HG02610 (cell line): ENCODE measurements around the gene COX19.

ENCODE experiments used
- ATAC-seq: cut with Tn5 transposase; IDR thresholded peaks from one replicate; pipeline ENCODE4 v1.9.1; 2021; ENCODE audit warnings: mild to moderate bottlenecking, moderate library complexity; ENCODE audit not compliant: unreplicated experiment

COX19 gene

GRCh38 chr7:979886-980571 is 4.7 kb upstream of the COX19 start:
- no peak for ATAC-seq

DNA sequence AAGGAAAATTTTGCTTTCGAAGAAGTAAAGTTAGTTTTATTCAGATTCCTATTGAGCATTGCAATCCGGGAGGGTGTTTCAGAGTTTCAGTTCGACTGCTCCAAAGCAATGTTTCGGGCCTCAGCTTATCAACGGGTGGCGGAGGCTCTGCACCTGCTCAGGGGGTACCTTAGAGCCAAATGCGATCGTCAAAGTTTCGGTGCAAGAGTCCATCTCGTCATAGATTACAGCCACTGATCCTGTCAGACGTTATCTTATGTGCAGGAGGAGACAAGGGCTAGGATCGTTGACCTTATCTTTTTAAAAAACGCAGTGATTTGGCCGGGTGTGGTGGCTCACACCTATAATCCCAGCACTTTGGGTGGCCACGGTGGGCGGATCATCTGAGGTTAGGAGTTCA is 3.8 kb upstream of the COX19 start:
- ATAC-seq, result no peak

DNA sequence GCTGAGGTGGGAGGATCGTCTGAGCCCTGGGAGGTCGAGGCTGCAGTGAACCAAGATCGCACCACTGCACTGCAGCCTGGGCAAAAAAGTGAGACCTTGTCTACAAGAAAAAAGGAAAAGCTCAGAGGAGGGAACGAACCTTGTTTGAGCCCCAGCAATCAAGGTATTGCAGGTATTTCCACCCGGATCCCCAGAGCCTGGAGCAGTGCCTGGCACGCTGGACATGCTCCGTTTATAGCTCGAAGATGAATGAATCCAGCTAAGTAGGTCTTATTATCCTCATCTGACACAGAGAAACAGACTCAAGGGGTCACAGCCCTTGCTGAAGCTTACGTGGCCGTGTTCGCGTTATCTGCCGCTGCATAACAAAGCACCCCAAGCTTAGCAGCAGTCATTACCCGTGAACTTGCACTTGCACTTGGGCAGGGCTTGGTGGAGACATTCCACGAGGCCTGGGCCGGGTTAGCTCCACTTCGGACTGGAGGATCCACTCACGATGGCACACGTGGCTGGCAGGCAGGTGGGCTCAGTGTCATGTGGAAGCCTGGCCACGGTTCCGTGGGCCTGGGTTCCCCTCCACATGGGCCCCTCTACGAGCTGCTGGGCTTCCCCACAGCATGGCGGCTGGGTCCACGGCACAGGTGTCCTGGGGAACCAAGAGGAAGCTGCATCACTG is 3.2 kb upstream of the COX19 start:
- no peak for ATAC-seq

GRCh38 chr7:978049-978346 is 2.6 kb upstream of the COX19 start:
- ATAC-seq, result no peak

DNA sequence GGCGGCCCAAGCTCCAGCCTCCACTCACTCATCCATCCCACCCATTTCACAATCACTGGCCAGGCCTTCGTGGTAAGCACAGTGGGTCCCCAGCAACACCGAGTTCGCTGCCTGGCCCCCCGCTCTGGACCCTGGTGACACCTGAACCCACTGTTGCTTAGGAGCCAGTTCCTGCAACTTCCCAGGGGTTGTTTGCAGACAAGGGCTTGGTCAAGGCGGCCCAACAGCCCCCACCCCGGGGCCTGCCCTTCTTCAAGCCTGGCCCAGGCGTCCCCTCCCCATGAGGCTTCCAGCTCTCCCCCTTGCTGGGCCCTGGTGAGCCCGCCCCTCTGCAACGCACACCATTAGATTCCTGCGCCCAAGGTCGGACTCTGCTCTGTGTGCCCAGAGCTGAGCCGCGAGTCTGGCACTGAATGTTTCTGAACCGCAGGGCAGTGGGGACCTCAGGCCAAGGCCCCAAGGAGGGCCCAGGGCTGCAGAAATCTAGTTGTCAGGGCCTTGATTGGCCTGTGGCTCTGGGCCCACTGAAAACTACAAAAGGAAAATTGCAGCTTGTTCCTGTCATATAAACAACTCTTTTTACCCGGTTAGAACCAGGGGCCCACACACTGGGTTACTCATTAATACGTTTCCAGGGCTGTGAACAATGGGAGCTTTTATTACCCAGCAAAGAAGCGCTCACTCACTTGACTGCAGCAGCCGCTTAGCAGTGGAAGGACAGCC is 2.1 kb upstream of the COX19 start:
- peak; percentile 30 for ATAC-seq

DNA sequence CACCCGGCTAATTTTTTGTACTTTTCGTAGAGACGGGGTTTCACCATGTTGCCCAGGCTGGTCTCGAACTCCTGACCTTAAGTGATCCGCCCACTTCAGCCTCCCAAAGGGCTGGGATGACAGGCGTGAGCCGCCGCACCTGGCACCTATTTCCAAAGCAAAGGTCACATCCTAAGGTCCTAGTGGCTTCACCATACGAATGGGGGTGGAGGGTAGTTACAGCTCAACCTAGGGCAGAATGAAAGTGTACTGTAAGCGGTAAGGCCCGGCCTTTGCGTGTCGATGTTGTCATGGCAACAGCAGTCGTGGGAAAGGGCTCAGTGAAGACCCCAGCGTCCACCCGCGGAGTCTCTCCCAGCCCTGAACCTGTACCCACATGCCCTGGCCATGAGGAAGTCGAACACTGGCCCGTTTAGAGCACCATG is 1.6 kb upstream of the COX19 start:
- ATAC-seq, result no peak

DNA sequence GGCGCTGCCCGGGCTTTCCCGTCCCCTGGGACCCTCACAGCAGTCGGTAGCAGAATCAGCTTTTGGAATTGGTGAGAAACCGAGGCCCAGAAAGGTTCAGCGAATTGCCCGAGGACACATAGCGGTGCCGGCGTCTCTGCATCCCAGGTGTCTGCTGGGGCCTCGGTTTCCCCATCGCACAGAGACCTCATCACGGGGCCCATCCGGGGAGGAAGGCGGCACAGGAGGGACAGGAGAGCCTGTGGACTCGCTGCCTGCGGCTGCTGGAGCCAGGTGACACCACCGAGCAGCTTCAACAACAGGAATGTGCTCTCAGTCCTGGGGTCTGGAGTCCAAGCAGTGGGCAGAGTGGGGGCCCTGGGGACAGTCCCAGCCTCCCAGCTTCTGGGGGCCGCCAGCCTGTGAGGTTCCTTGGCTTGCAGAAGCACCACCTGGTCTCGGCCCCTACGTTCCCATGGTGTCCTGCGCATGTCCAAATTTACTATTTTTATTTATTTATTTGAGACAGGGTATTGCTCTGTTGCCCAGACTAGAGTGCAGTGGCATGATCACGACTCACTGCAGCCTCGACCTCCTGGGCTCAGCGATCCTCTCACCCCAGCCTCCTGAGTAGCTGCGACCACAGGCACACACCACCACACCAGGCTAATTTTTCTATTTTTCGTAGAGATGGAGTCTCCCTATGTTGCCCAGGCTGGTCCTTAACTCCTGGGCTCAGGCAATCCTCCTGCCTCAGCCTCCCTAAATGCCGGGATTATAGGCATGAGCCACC is 539 bp upstream of the COX19 start:
- ATAC-seq, result no peak

DNA sequence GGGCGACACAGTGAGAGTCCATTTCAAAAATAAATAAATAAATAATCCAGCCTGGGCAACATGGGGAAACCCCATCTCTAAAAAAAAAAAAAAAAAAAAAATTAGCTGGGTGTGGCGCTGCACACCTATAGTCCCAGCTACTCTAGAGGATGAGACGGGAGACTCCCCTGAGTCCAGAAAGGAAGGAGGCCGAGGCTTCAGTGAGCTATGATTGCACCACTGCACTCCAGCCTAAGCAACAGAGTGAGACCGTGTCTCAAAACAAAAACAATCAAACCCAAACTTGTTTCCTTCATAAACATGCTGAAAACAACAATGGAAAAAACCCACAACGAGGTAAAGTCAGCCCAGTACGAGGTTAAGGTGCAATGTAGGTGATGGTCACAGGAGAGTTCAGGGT is 1.2 kb downstream of the COX19 start:
- ATAC-seq, result no peak

DNA sequence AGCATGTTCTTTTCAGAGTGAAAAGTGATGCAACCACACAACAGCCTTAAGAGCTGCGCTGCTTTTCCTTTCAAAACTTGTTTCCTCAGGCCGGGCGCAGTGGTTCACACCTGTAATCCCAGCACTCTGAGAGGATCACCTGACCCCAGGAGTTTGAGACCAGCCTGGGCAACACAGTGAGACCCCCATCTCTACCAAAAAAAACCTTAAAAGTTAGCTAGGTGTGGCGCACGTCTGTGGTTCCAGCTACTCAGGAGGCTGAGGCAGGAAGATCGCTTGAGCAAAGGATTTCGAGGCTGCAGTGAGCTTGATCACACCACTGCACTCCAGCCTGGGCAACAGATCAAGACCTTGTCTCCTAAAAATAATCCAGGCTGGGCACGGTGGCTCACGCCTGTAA is 2.0 kb downstream of the COX19 start:
- no peak for ATAC-seq

DNA sequence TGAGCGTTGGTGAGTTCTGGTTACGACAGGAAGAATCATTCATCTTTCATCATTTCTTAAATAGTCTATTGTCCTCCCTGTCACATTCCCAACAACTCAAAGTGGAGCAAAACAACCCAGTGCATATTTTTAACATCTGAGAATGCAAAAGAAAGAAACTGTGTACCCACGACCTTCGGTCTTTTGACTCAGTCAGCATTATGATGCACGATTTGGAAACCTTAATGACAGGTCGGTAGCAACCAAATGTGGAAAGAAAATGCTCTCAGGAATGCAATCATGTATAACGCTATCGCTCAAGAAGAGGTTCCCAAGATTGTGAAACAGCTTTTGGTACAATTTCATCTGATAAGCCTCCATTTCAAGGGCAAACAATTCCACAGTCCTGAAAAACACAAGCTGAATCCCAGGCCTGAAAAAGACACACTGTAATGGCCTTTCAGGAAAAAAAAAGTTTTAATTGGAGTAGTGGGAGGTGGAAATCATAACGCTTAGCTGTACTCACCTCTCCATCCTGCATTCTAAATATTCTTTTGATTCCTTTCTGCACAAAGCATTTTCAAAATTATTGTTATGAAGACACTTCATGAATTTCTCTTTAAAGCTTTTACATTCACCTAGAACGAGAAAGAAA is 2.6 kb downstream of the COX19 start:
- no peak for ATAC-seq

- ATAC-seq, result no peak
These were observed 3.2 kb downstream of the COX19 start for GRCh38 chr7:972110-972509.

DNA sequence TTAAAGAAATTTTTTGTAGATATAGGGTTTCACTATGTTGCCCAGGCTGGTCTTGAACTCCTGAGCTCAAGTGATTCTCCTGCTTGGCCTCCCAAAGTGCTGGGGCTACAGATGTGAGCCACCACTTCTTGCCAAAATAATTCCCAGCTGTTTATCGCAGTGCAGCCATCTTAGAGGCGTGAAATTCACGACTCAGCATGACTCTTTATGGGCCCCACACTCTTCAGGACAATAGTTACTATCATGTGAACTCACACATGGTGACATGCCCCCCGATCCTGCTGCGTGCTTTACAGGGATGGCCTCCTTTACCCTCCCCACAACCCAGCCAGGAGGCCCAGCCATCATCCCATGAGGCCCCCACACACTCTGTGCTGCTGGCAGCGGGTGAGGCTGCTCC is 4.6 kb downstream of the COX19 start:
- no peak for ATAC-seq

GRCh38 chr7:969403-969802 is 5.9 kb downstream of the COX19 start:
- no peak for ATAC-seq

GRCh38 chr7:968205-969105 is 6.9 kb downstream of the COX19 start:
- no peak for ATAC-seq

- ATAC-seq, result no peak
These were observed 7.8 kb downstream of the COX19 start for GRCh38 chr7:967361-968082.

DNA sequence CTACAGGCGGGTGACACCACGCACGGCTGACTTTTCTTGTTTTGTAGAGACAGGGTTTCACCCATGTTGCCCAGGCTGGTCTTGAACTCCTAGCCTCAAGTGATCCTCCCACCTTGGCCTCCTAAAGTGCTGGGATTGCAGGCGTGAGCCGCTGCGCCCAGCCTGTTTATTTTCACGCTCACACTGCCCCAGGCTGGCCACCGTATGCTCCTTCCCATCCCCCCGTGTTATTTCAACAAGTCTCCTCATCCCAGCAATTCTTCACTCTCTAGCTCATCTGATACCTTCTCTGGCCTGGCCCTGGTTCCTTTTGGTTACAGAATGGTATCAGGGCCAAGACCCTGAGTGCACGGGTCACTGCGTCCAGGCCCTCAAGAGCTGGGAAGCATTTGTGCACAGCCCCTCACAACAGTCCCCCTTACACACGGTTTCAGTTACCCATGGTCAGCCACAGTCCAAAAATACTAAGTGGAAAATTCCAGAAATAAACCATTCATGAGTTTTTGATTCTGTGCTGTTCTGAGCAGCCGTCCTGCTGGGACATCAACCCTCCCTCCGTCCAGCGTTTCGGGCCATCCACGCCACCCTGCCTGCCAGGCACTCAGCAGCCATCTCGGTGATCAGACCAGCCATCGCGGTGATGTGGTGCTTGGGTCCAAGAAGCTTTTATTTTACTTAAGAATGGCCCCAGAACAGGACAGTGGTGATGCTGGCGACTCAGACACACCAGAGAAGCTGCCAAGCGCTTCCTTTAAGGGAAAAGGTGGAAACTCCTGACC is 8.9 kb downstream of the COX19 start:
- ATAC-seq, result no peak

DNA sequence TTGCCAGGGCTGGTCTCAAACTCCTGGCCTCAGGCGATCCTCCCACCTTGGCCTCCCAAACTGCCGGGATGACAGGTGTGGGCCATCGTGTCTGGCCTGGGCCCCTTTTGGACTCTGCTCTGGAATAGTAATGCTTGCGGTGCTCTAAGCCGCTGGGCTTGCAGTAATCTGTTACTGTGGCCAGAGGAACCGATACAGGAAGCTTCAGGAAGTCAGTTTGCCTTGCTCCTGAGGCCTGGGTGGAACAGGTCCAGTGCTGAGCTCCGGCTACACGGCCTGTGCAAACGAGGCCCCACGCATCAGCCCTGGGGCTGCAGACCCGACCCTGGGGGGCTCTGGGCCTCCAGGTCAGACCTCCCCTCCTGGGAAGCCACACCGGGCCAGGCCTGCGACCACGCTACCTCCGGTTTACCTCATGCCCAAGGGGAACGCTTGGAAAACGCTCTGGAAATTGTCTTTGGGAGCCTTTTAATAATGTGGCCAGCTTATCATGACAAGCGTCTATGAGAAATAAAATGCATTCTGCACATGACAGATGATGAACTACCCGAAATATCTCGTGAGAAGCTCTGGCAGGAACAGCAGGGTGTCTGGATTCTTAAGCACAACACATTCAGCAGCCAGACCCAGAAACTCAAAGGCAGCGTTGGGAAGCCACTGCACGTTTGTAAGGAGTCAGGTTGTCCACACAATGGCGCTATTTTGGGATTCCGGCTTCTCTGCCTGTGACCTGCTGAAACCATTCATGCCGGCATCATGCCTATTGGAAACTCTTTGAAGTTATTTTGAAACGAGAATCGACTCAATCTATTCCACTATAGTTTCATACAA is 10.7 kb downstream of the COX19 start:
- peak; percentile 27 for ATAC-seq
